Loucy (cell line): ENCODE results near the gene UBR1.
"Not testable (repeated sequence)": the region's sequence is repeated elsewhere in the genome, so short reads cannot be mapped to it uniquely, and the experiment has no call there.

Experiments
- H2AFZ ChIP-seq: fragments of 200-600 bp; sonication (generic); 2 replicates; pipeline ENCODE4 v1.6.0; 2016; ENCODE audit warnings: antibody characterized with exemption, mild to moderate bottlenecking, low read length, moderate library complexity
- H3F3A ChIP-seq: fragments of 200-600 bp; 2 replicates; pipeline ENCODE4 v1.6.0; 2016; ENCODE audit warnings: antibody characterized with exemption, low read depth, mild to moderate bottlenecking
- H3K27me3 ChIP-seq: fragments of 200-600 bp; sonication (generic); 2 replicates; pipeline ENCODE4 v1.6.1; 2014; ENCODE audit warnings: low read length, mild to moderate bottlenecking; ENCODE audit not compliant: insufficient read depth, poor library complexity, severe bottlenecking
- H3K36me3 ChIP-seq: fragments of 200-600 bp; sonication (generic); 2 replicates; pipeline ENCODE4 v1.6.1; 2016; ENCODE audit warnings: low read length; ENCODE audit not compliant: insufficient read depth
- H3K4me1 ChIP-seq: fragments of 200-600 bp; sonication (generic); 2 replicates; pipeline ENCODE4 v1.5.1; 2014; ENCODE audit warnings: low read length, mild to moderate bottlenecking; ENCODE audit not compliant: insufficient read depth, poor library complexity, severe bottlenecking
- H3K4me2 ChIP-seq: fragments of 200-600 bp; sonication (generic); 2 replicates; pipeline ENCODE4 v1.6.0; 2014; ENCODE audit warnings: antibody characterized with exemption, low read length, low read depth, mild to moderate bottlenecking; ENCODE audit not compliant: poor library complexity, severe bottlenecking
- H3K4me3 ChIP-seq: fragments of 200-600 bp; sonication (generic); 2 replicates; pipeline ENCODE4 v1.5.1; 2014; ENCODE audit warnings: low read length, mild to moderate bottlenecking, mixed read lengths; ENCODE audit not compliant: poor library complexity, severe bottlenecking
- H3K79me2 ChIP-seq: fragments of 200-600 bp; sonication (generic); 2 replicates; pipeline ENCODE4 v1.6.1; 2014; ENCODE audit warnings: low read length; ENCODE audit not compliant: insufficient read depth
- H3K9ac ChIP-seq: fragments of 200-600 bp; sonication (generic); 2 replicates; pipeline ENCODE4 v1.6.0; 2014; ENCODE audit warnings: mild to moderate bottlenecking, low read depth, low read length, moderate library complexity; ENCODE audit not compliant: poor library complexity, severe bottlenecking
- H3K9me2 ChIP-seq: fragments of 200-600 bp; sonication (generic); replicated peaks from 2 replicates; pipeline ENCODE4 v1.6.1; 2016; ENCODE audit warnings: low read depth, low read length, mixed read lengths
- H3K9me3 ChIP-seq: fragments of 200-600 bp; sonication (generic); 2 replicates; pipeline ENCODE4 v1.6.1; 2014; ENCODE audit warnings: mild to moderate bottlenecking, antibody characterized with exemption, low read length, low read depth; ENCODE audit not compliant: insufficient read depth
- H4K20me1 ChIP-seq: fragments of 200-600 bp; sonication (generic); 2 replicates; pipeline ENCODE4 v1.6.0; 2014; ENCODE audit warnings: antibody characterized with exemption, low read length, mild to moderate bottlenecking; ENCODE audit not compliant: insufficient read depth, poor library complexity, severe bottlenecking
- EZH2phosphoT487 ChIP-seq: fragments of 200-600 bp; IDR thresholded peaks from 2 replicates; pipeline ENCODE4 v1.6.1; 2018; ENCODE audit warnings: antibody characterized with exemption, mild to moderate bottlenecking, moderate library complexity, borderline replicate concordance
- TF ChIP-seq, protein P1 (sequence below): fragments of 200-600 bp; sonication (generic); conservative IDR thresholded peaks from 2 replicates; pipeline ENCODE4 v1.5.1; 2014; ENCODE audit warnings: mild to moderate bottlenecking, antibody characterized with exemption, low read length

Gene UBR1

DNA sequence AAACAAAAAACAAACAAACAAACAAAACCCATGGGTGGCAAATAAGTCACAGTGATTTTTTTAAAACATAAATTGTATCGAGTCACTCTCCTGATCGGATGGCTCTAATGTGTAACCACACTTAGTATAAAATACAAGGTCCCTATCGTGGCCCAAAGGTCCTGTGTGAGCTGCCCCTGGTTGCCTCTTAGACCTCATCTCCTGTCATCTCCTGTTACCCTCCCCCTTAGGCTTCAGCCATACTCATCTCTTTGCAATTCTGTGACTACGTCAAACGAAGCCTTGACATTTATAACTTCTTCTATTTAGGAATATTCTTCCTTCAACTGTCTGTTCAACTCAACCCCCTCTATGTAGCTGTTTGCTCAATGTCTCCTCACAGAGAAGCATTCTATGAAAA, 141.4 kb downstream of the UBR1 start:
- Histone ChIP-seq H3K9ac (no peak overlapping the region), H3F3A (no peaks in the 10 kb centered on the region), H3K27me3 (no peaks in the 10 kb centered on the region), H3K4me2 (no peak overlapping the region), H3K79me2 (no peaks in the 10 kb centered on the region), H4K20me1 (no peaks in the 10 kb centered on the region), H2AFZ (no peak overlapping the region), H3K9me3 (no peaks in the 10 kb centered on the region), H3K4me3 (no peak overlapping the region), H3K36me3 (peaks cover 52% of the 10 kb centered on the region; the same call in 1 of the 2 replicates), H3K9me2 (no peaks in the 10 kb centered on the region), H3K4me1 (no peaks in the 10 kb centered on the region)
- no peak for TF ChIP-seq EZH2phosphoT487
- TF ChIP-seq, protein P1, sequence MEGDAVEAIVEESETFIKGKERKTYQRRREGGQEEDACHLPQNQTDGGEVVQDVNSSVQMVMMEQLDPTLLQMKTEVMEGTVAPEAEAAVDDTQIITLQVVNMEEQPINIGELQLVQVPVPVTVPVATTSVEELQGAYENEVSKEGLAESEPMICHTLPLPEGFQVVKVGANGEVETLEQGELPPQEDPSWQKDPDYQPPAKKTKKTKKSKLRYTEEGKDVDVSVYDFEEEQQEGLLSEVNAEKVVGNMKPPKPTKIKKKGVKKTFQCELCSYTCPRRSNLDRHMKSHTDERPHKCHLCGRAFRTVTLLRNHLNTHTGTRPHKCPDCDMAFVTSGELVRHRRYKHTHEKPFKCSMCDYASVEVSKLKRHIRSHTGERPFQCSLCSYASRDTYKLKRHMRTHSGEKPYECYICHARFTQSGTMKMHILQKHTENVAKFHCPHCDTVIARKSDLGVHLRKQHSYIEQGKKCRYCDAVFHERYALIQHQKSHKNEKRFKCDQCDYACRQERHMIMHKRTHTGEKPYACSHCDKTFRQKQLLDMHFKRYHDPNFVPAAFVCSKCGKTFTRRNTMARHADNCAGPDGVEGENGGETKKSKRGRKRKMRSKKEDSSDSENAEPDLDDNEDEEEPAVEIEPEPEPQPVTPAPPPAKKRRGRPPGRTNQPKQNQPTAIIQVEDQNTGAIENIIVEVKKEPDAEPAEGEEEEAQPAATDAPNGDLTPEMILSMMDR: no peak

DNA sequence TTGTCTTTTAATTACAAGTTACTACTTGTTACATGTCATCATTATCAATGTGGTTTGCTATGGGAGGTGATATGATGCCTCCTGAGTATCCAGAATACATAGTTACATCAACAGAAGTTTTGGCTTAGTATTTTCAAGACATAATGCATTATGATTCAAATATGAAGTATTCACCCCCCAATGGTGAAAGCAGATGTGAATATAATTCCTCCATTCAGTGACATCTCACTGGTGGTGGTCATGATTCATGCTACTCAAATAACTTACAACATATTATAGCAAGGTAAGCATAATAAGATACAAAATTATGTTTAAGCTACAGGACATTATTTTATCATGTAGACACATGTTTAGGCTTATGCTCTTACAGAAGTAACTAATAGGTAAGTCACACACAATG, 150.3 kb downstream of the UBR1 start:
- Histone ChIP-seq H2AFZ (no peak overlapping the region), H3K9ac (no peak overlapping the region), H3K9me3 (no peaks in the 10 kb centered on the region), H3K36me3 (peaks cover 67% of the 10 kb centered on the region), H3K79me2 (no peaks in the 10 kb centered on the region), H3F3A (no peaks in the 10 kb centered on the region), H3K4me1 (no peaks in the 10 kb centered on the region), H3K4me2 (no peak overlapping the region), H3K9me2 (no peaks in the 10 kb centered on the region), H3K27me3 (no peaks in the 10 kb centered on the region), H4K20me1 (no peaks in the 10 kb centered on the region), H3K4me3 (no peak overlapping the region)
- TF ChIP-seq, protein P1: no peak
- no peak for TF ChIP-seq EZH2phosphoT487

DNA sequence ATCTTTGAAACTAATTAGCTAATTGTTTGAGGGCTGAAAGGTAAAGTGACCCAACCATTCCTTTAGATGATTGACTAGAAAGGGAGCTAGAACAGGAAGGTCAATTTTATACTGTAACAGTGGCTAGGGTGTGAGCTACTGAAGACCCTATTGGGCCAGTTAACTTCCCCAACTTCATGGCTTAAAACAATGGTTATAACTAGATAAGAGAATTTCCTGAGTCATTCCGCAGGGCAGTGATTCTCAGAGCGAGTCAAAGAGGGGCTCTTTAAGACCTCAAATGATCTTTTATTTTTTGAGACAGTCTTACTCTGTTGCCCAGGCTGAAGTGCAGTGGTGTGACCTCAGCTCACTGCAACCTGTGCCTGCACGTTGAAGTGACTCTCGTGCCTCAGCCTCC, 151.5 kb downstream of the UBR1 start:
- Histone ChIP-seq H3K4me1 (no peaks in the 10 kb centered on the region), H3K36me3 (peaks cover 61% of the 10 kb centered on the region), H3K79me2 (no peaks in the 10 kb centered on the region), H3K27me3 (no peaks in the 10 kb centered on the region), H2AFZ (no peak overlapping the region), H3K4me3 (no peak overlapping the region), H3K9me3 (no peaks in the 10 kb centered on the region), H3K9ac (no peak overlapping the region), H3K9me2 (no peaks in the 10 kb centered on the region), H4K20me1 (no peaks in the 10 kb centered on the region), H3K4me2 (no peak overlapping the region), H3F3A (no peaks in the 10 kb centered on the region)
- TF ChIP-seq, protein P1: no peak
- no peak for TF ChIP-seq EZH2phosphoT487

DNA sequence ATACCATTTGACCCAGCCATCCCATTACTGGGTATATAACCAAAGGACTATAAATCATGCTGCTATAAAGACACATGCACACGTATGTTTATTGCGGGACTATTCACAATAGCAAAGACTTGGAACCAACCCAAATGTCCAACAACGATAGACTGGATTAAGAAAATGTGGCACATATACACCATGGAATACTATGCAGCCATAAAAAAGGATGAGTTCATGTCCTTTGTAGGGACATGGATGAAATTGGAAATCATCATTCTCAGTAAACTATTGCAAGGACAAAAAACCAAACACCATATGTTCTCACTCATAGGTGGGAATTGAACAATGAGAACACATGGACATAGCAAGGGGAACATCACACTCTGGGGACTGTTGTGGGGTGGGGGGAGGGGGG, 156.9 kb downstream of the UBR1 start:
- not testable (repeated sequence) for H3K79me2 ChIP-seq, H2AFZ ChIP-seq, H3F3A ChIP-seq, H3K9ac ChIP-seq, H3K4me1 ChIP-seq, H3K4me2 ChIP-seq, H4K20me1 ChIP-seq, H3K4me3 ChIP-seq, H3K27me3 ChIP-seq, H3K9me3 ChIP-seq, H3K9me2 ChIP-seq
- H3K36me3 ChIP-seq: peaks cover 56% of the 10 kb centered on the region
